Glomerular endothelial cell (primary cell): ENCODE measurements around the gene SERPINE1. TPM values are rescaled to one million over a fixed set of nuclear protein-coding genes. Genes with fewer than 3 reads are reported as not detected.

Experiments
- DNase-seq: peaks from one replicate; pipeline ENCODE4 v3.0.0-alpha.2; 2011; ENCODE audit warnings: low read depth, low spot score; ENCODE audit errors: extremely low read depth
- total RNA-seq: library from RNA; depleted of rRNA; stranded (reverse); fragments of >200 nt; gene quantifications from 2 replicates; pipeline ENCODE4 v1.2.3, GENCODE V29; 2015

SERPINE1 gene
- total RNA-seq, 1 donor from 2014 or later = 5,219 TPM

- DNase-seq = no peak
Measured at GRCh38 chr7:101166909-101167644, 40.2 kb downstream of the SERPINE1 start.

GRCh38 chr7:101167645-101168411, 40.9 kb downstream of the SERPINE1 start:
- no peak for DNase-seq

- DNase-seq = no peak
Measured at GRCh38 chr7:101168412-101169049, 41.6 kb downstream of the SERPINE1 start.

- no peak for DNase-seq
Measured at GRCh38 chr7:101169110-101169837, 42.4 kb downstream of the SERPINE1 start.

- DNase-seq = no peak
Measured at GRCh38 chr7:101169838-101170551, 43.1 kb downstream of the SERPINE1 start.

- no peak for DNase-seq
Measured at GRCh38 chr7:101170617-101171441, 43.9 kb downstream of the SERPINE1 start.

- DNase-seq = no peak
Measured at GRCh38 chr7:101171442-101171837, 44.5 kb downstream of the SERPINE1 start.

- no peak for DNase-seq
Measured at GRCh38 chr7:101172005-101172853, 45.3 kb downstream of the SERPINE1 start.

GRCh38 chr7:101172854-101173751, 46.2 kb downstream of the SERPINE1 start:
- no peak for DNase-seq

GRCh38 chr7:101173752-101174244, 46.9 kb downstream of the SERPINE1 start:
- no peak for DNase-seq

GRCh38 chr7:101174322-101174854, 47.5 kb downstream of the SERPINE1 start:
- no peak for DNase-seq

GRCh38 chr7:101175664-101176063, 48.8 kb downstream of the SERPINE1 start:
- DNase-seq = no peak

- no peak for DNase-seq
Measured at GRCh38 chr7:101177644-101178043, 50.7 kb downstream of the SERPINE1 start.

GRCh38 chr7:101179117-101179516, 52.2 kb downstream of the SERPINE1 start:
- no peak for DNase-seq

GRCh38 chr7:101179713-101180112, 52.8 kb downstream of the SERPINE1 start:
- no peak for DNase-seq

- no peak for DNase-seq
Measured at GRCh38 chr7:101180130-101180755, 53.3 kb downstream of the SERPINE1 start, which contains the start of gene NAT16. NAT16 (minus strand) TSS chr7:101180293; CDS start chr7:101174807, 5,486 bp downstream.
